GM12878 (cell line): ENCODE results near the gene PDZD8. TPM values are rescaled to one million over a fixed set of nuclear protein-coding genes. Genes with fewer than 3 reads are reported as not detected.

Experiments used
- ATAC-seq: fragments of 200-7000 bp; cut with Tn5 transposase; 3 replicates; pipeline ENCODE4 v1.9.1; 2020; ENCODE audit warnings: mild to moderate bottlenecking, moderate library complexity
- BruUV-seq: library from RNA; stranded (reverse); fragments of 400-500 nt; replicated peaks from 2 replicates; lab custom pipeline; 2021; lab: Mats Ljungman, UMichigan
- CTCF ChIA-PET: fragments of 300-600 bp; sonication (Branson Sonifier 250); formaldehyde crosslinking; extraction: SDS; loops from one replicate; lab custom pipeline; 2021; ENCODE audit warnings: inconsistent platforms; lab: Yijun Ruan, JAX
- POLR2A ChIA-PET: fragments of 350-600 bp; formaldehyde crosslinking; extraction: SDS; loops from one replicate; lab custom pipeline; 2021; ENCODE audit warnings: inconsistent platforms; lab: Charles Lee
- RAD21 ChIA-PET: fragments of 300-600 bp; sonication (Branson Sonifier 250); formaldehyde crosslinking; loops from one replicate; lab custom pipeline; 2023; ENCODE audit warnings: antibody characterized with exemption; ENCODE audit not compliant: unreplicated experiment; lab: Charles Lee
- SMC1A ChIA-PET: fragments of 300-600 bp; sonication (Branson Sonifier 250); formaldehyde crosslinking; loops from one replicate; lab custom pipeline; 2023; ENCODE audit not compliant: unreplicated experiment, uncharacterized antibody; lab: Charles Lee
- DNase-seq: peaks from one replicate; pipeline ENCODE4 v3.0.0-alpha.2; 2011; ENCODE audit warnings: low read depth, low spot score
- FAIRE-seq: peaks from 3 replicates; lab custom pipeline; 2011; peaks lifted over from hg19 to GRCh38; lab: Jason Lieb, UNC
- H2AFZ ChIP-seq: 2 replicates; pipeline ENCODE4 v1.6.0; 2011; ENCODE audit warnings: low read depth, low read length, control low read depth; ENCODE audit not compliant: control insufficient read depth
- H3K27ac ChIP-seq: 2 replicates; pipeline ENCODE4 v1.5.1; 2011; ENCODE audit warnings: control low read depth; ENCODE audit not compliant: control insufficient read depth, insufficient read depth
- H3K27me3 ChIP-seq, 2 experiments: replicated peaks in 1 of 2; 2 replicates each; pipeline versions ENCODE4 v1.6.0 to v1.6.1; 2011; ENCODE audit warnings: low read length in 1 of 2; ENCODE audit not compliant: control insufficient read depth in 2 of 2, insufficient read depth in 2 of 2
- H3K36me3 ChIP-seq, 2 experiments: 2 replicates each; pipeline ENCODE4 v1.5.1; 2011; ENCODE audit warnings: low read length in 1 of 2; ENCODE audit not compliant: control insufficient read depth in 2 of 2, insufficient read depth in 2 of 2
- H3K4me1 ChIP-seq: 2 replicates; pipeline ENCODE4 v1.6.1; 2011; ENCODE audit warnings: mild to moderate bottlenecking, low read length, moderate library complexity, mixed read lengths; ENCODE audit not compliant: control insufficient read depth, insufficient read depth
- H3K4me2 ChIP-seq: 2 replicates; pipeline ENCODE4 v1.6.0; 2011; ENCODE audit warnings: control low read depth; ENCODE audit not compliant: control insufficient read depth, insufficient read depth
- H3K4me3 ChIP-seq: fragments of 200-600 bp; sonication (generic); 2 replicates; pipeline ENCODE4 v1.5.1; 2016
- H3K79me2 ChIP-seq: 2 replicates; pipeline ENCODE4 v1.6.0; 2011; ENCODE audit warnings: low read length; ENCODE audit not compliant: control insufficient read depth, insufficient read depth
- H3K9ac ChIP-seq: 2 replicates; pipeline ENCODE4 v1.8.0; 2011; ENCODE audit warnings: low read length, control low read depth, mixed read lengths; ENCODE audit not compliant: control insufficient read depth, insufficient read depth
- H3K9me3 ChIP-seq: replicated peaks from 3 replicates; pipeline ENCODE4 v1.5.1; 2011; ENCODE audit warnings: mild to moderate bottlenecking, low read length; ENCODE audit not compliant: control insufficient read depth, insufficient read depth
- H4K20me1 ChIP-seq: 2 replicates; pipeline ENCODE4 v1.6.0; 2011; ENCODE audit not compliant: control insufficient read depth, insufficient read depth
- BCL3 ChIP-seq: IDR thresholded peaks from 2 replicates; pipeline ENCODE4 v1.6.1; 2011; ENCODE audit warnings: borderline replicate concordance, low read depth, mild to moderate bottlenecking, moderate library complexity, low read length; ENCODE audit not compliant: insufficient read depth, poor library complexity, severe bottlenecking
- BCLAF1 ChIP-seq: fragments of 450-650 bp; IDR thresholded peaks from 2 replicates; pipeline ENCODE4 v1.6.1; 2017; ENCODE audit warnings: antibody characterized with exemption, mild to moderate bottlenecking, moderate library complexity
- CEBPZ ChIP-seq: fragments of 150-350 bp; IDR thresholded peaks from 2 replicates; pipeline ENCODE4 v1.6.1; 2016; ENCODE audit warnings: low read depth, low read length
- CHD1 ChIP-seq: IDR thresholded peaks from 2 replicates; pipeline ENCODE4 v1.6.1; 2012; ENCODE audit warnings: low read depth, low read length, improper control_type of control experiment
- ELK1 ChIP-seq: IDR thresholded peaks from 2 replicates; pipeline ENCODE4 v1.6.1; 2012; ENCODE audit warnings: low read depth, low read length, improper control_type of control experiment
- FOXM1 ChIP-seq: IDR thresholded peaks from 2 replicates; pipeline ENCODE4 v1.6.1; 2012; ENCODE audit warnings: low read depth, mild to moderate bottlenecking, inconsistent platforms, low read length, moderate library complexity
- RB1 ChIP-seq: fragments of 450-650 bp; formaldehyde crosslinking; IDR thresholded peaks from 2 replicates; pipeline ENCODE4 v1.6.1; 2017; ENCODE audit warnings: mild to moderate bottlenecking, borderline replicate concordance
- ZNF24 ChIP-seq: fragments of 450-650 bp; IDR thresholded peaks from 2 replicates; pipeline ENCODE4 v1.6.1; 2017; ENCODE audit warnings: antibody characterized with exemption, mild to moderate bottlenecking
- WGBS: methylation state at CpG from one replicate; pipeline ENCODE4 v1.1.6; 2016; ENCODE audit warnings: low lambda C conversion rate; ENCODE audit not compliant: insufficient replicate concordance, insufficient coverage; ENCODE audit errors: missing lambda C conversion rate; 5-methylcytosine and 5-hydroxymethylcytosine counted together
- in situ Hi-C: fragments of 300-500 bp; cut with MboI; formaldehyde crosslinking; loops from 9 replicates; pipeline ENCODE4 v1.14.3; 2018; ENCODE audit warnings: mixed read lengths
- intact Hi-C: fragments of 100-400 bp; cut with micrococcal nuclease; formaldehyde crosslinking; loops from one replicate; pipeline ENCODE4 v1.14.2; 2022; ENCODE audit not compliant: unreplicated experiment
- polyA plus RNA-seq, 11 experiments: library from polyadenylated mRNA; depleted of rRNA in 4 of 11; unstranded in 6 of 11; stranded (reverse) in 5 of 11; fragments of >200 nt; fragmentation: Nextera tagmentation in 4 of 11; fragmentation: Illumina TruSeq in 1 of 11; extraction: Ambion mirVana in 4 of 11; extraction: Trizol in 1 of 11; gene quantifications; 1 replicate in 1 of 11; 2 replicates in 10 of 11; pipeline versions ENCODE4 v1.2.1 to v1.2.3, GENCODE V29; 2011 to 2016; ENCODE audit warnings: inconsistent platforms in 2 of 11, missing spikeins in 2 of 11, low read depth in 1 of 11
- total RNA-seq, 4 experiments: library from RNA; depleted of rRNA in 3 of 4; stranded (reverse); fragments of >200 nt in 3 of 4; fragmentation: Illumina TruSeq in 1 of 4; extraction: Trizol in 1 of 4; gene quantifications; 2 replicates each; pipeline versions ENCODE4 v1.2.1 to v1.2.3, GENCODE V29; 2013 to 2021

The PDZD8 gene
- total and polyA plus RNA-seq, 10 of the 15 experiments (the other 5 are each of a cell fraction or from before 2014, with no cell fraction given), result 2.0 to 21.2 (median 6.7) TPM

GRCh38 chr10:117360994-117361667 is 14.1 kb downstream of the PDZD8 start (continued):
- no peak for TF ChIP-seq ELK1
- TF ChIP-seq CHD1, result no peak
- no peak for TF ChIP-seq BCLAF1

GRCh38 chr10:117360016-117360415 is 15.2 kb downstream of the PDZD8 start:
- POLR2A ChIA-PET, result interaction anchor here (1.0 to 2.7 kb wide), 5 partner anchors 10 to 26 kb away, joined by 3 to 33 read pairs (median 4); no protein-coding TSS in a partner anchor
- DNase-seq, result no peak
- in situ Hi-C loops, result no loop called here
- peak; percentile 15; the same call in 2 of the 3 replicates for ATAC-seq
- H3K4me3 ChIP-seq, result no peak overlapping the region
- RAD21 ChIA-PET, result interaction anchor here (1.2 to 2.9 kb wide), 10 partner anchors 9 to 120 kb away, joined by 3 to 26 read pairs (median 4); no protein-coding TSS in a partner anchor
- H2AFZ ChIP-seq, result no peak overlapping the region
- H3K79me2 ChIP-seq, result peaks cover 62% of the 10 kb centered on the region
- H3K9ac ChIP-seq, result no peak overlapping the region
- H3K36me3 ChIP-seq, result no peaks in the 10 kb centered on the region
- BruUV-seq, result no TSS peak
- H3K27ac ChIP-seq, result no peak overlapping the region
- peaks cover 7% of the 10 kb centered on the region; the same call in 1 of the 2 replicates for H3K4me1 ChIP-seq
- H3K4me2 ChIP-seq, result no peak overlapping the region
- no peaks in the 10 kb centered on the region for H3K9me3 ChIP-seq
- no peak for FAIRE-seq
- WGBS, result 67% methylated on average over 1 of the region's 1 CpG
- CTCF ChIA-PET, result interaction anchor here (0.9 to 3.7 kb wide), 12 partner anchors 10 to 76 kb away, joined by 3 to 32 read pairs (median 4); no protein-coding TSS in a partner anchor
- H4K20me1 ChIP-seq, result no peaks in the 10 kb centered on the region
- intact Hi-C loops, result no loop called here
- SMC1A ChIA-PET, result interaction anchor here (0.7 to 4.4 kb wide), 12 partner anchors 9 to 67 kb away, joined by 3 to 46 read pairs (median 4); no protein-coding TSS in a partner anchor
- H3K27me3 ChIP-seq, result no peaks in the 10 kb centered on the region
- TF ChIP-seq BCL3 (no peak), CEBPZ (no peak), FOXM1 (no peak), ZNF24 (no peak), RB1 (no peak)
